ENCODE measurements around the gene C1orf122. TPM values are rescaled to one million over a fixed set of nuclear protein-coding genes. Genes with fewer than 3 reads are reported as not detected.

The C1orf122 gene
- total and polyA plus RNA-seq, 2 of the 13 experiments (the other 11 are each of a cell fraction or from before 2014, with no cell fraction given), result 18.7 to 40.6 TPM

- TF ChIP-seq STAG1 (CRISPR knock-in tag; IDR thresholded peaks at IDR 0.05) (peak; percentile 59), HMGXB4 (CRISPR knock-in tag; IDR thresholded peaks at IDR 0.05; ENCODE audit: borderline replicate concordance in 1 of 2, low read depth in 1 of 2) (peak in 1 of 2 experiments; percentile 60; a peak in 1 of 4 replicates), JUNB (CRISPR knock-in tag; IDR thresholded peaks at IDR 0.05; ENCODE audit: borderline replicate concordance) (no peak), ZNF550 (CRISPR knock-in tag; IDR thresholded peaks at IDR 0.05; ENCODE audit: borderline replicate concordance) (no peak), ZFX (CRISPR knock-in tag; IDR thresholded peaks at IDR 0.05; ENCODE audit: low read depth) (peak; percentile 46), ZNF782 (CRISPR knock-in tag; IDR thresholded peaks at IDR 0.05; ENCODE audit: borderline replicate concordance) (no peak), THYN1 (CRISPR knock-in tag; IDR thresholded peaks at IDR 0.05; ENCODE audit: borderline replicate concordance, low read depth) (no peak), HNRNPK (IDR thresholded peaks at IDR 0.05; ENCODE audit: low read depth, low read length, poor library complexity, severe bottlenecking) (peak; percentile 31), ELF3 (CRISPR knock-in tag; IDR thresholded peaks at IDR 0.05) (no peak), ZNF800 (CRISPR knock-in tag; IDR thresholded peaks at IDR 0.05) (no peak), TRAFD1 (CRISPR knock-in tag; IDR thresholded peaks at IDR 0.05; ENCODE audit: borderline replicate concordance) (no peak), TERF1 (CRISPR knock-in tag; IDR thresholded peaks at IDR 0.05) (no peak), ZNF841 (CRISPR knock-in tag; IDR thresholded peaks at IDR 0.05; ENCODE audit: borderline replicate concordance) (no peak), PAX8 (CRISPR knock-in tag; IDR thresholded peaks at IDR 0.05; ENCODE audit: borderline replicate concordance) (no peak), FOXC1 (CRISPR knock-in tag; IDR thresholded peaks at IDR 0.05; ENCODE audit: borderline replicate concordance) (no peak)
- TF ChIP-seq, protein P1, sequence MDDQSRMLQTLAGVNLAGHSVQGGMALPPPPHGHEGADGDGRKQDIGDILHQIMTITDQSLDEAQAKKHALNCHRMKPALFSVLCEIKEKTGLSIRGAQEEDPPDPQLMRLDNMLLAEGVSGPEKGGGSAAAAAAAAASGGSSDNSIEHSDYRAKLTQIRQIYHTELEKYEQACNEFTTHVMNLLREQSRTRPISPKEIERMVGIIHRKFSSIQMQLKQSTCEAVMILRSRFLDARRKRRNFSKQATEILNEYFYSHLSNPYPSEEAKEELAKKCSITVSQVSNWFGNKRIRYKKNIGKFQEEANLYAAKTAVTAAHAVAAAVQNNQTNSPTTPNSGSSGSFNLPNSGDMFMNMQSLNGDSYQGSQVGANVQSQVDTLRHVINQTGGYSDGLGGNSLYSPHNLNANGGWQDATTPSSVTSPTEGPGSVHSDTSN (CRISPR knock-in tag; IDR thresholded peaks at IDR 0.05; ENCODE audit: borderline replicate concordance), result no peak
Observed at GRCh38 chr1:37794372-37795339, 12.9 kb upstream of the C1orf122 start (continued).
